Measurements from ENCODE around the gene NEU2. TPM values are rescaled to one million over a fixed set of nuclear protein-coding genes. Genes with fewer than 3 reads are reported as not detected.

Gene NEU2
- total RNA-seq, 3 donors from 2014 or later (not counting 1 experiment from before 2014, with no cell fraction given) = not detected

- Histone ChIP-seq H3K27me3 (ENCODE audit: control insufficient read depth, insufficient read depth, low read length) (no peaks in the 10 kb centered on the region), H3K27ac (ENCODE audit: low read length) (no peak overlapping the region), H3K36me3 (ENCODE audit: control insufficient read depth, insufficient read depth, low read length) (no peaks in the 10 kb centered on the region), H3K9me3 (ENCODE audit: control insufficient read depth, insufficient read depth, low read length) (no peaks in the 10 kb centered on the region), H3K4me3 (ENCODE audit: low read length) (no peak overlapping the region), H3K4me1 (ENCODE audit: control insufficient read depth, insufficient read depth, low read length) (no peaks in the 10 kb centered on the region)
- no peaks in the 10 kb centered on the region for H3K36me3 Mint-ChIP-seq
- ATAC-seq = no peak
- no peaks in the 10 kb centered on the region for H3K9me3 Mint-ChIP-seq
- no peak overlapping the region for H3K4me3 Mint-ChIP-seq
- intact Hi-C loops (cut with micrococcal nuclease) = no loop called here
- no peaks in the 10 kb centered on the region for H3K27me3 Mint-ChIP-seq (ENCODE audit: low read depth in 2 of 2)
- DNase-seq = no peak
- H3K4me1 Mint-ChIP-seq = no peaks in the 10 kb centered on the region
- H3K27ac Mint-ChIP-seq = no peak overlapping the region
- WGBS (ENCODE audit: insufficient coverage) = 92% methylated on average over 9 of the region's 9 CpGs
- TF ChIP-seq CTCF (IDR thresholded peaks at IDR 0.05) = no peak
Measured at GRCh38 chr2:233042549-233042948, 10.1 kb downstream of the NEU2 start.

- H3K36me3 Mint-ChIP-seq = no peaks in the 10 kb centered on the region
- TF ChIP-seq CTCF (IDR thresholded peaks at IDR 0.05) = no peak
- intact Hi-C loops (cut with micrococcal nuclease) = no loop called here
- no peak overlapping the region for H3K27ac ChIP-seq (ENCODE audit: low read length)
- ATAC-seq (no peak), DNase-seq (no peak)
- no peak overlapping the region for H3K4me3 ChIP-seq (ENCODE audit: low read length)
- H3K4me3 Mint-ChIP-seq = no peak overlapping the region
- H3K27ac Mint-ChIP-seq = no peak overlapping the region
- no peaks in the 10 kb centered on the region for H3K9me3 ChIP-seq (ENCODE audit: control insufficient read depth, insufficient read depth, low read length)
- H3K27me3 Mint-ChIP-seq (ENCODE audit: low read depth in 2 of 2) = no peaks in the 10 kb centered on the region
- WGBS (ENCODE audit: insufficient coverage) = 88% methylated on average over 9 of the region's 9 CpGs
- H3K9me3 Mint-ChIP-seq = no peaks in the 10 kb centered on the region
- H3K4me1 Mint-ChIP-seq = peaks cover 15 to 21% of the 10 kb centered on the region in 2 donors
- peaks cover 14% of the 10 kb centered on the region for H3K4me1 ChIP-seq (ENCODE audit: control insufficient read depth, insufficient read depth, low read length)
- no peaks in the 10 kb centered on the region for H3K36me3 ChIP-seq (ENCODE audit: control insufficient read depth, insufficient read depth, low read length)
- no peaks in the 10 kb centered on the region for H3K27me3 ChIP-seq (ENCODE audit: control insufficient read depth, insufficient read depth, low read length)
Measured at GRCh38 chr2:233044974-233045605, 12.6 kb downstream of the NEU2 start.

DNA sequence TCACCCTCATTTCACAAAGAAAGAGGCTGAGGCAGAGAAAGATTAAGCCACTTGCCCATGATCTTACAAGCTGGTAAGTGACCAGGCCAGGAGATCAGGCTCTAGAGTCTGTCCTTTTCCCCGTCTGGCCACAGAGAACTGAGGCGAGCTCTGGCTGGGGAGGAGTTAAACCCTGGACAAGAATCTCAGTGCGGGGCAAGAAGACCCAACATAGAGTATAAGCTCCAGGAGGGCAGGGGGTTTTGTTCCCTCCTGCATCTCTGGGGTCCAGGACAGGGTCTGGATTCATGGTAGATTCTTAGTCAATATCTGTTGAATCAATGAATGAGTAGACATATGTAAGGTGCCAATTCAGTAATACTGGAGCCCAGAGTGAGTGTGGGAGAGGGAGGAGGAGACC is 14.7 kb downstream of the NEU2 start:
- no peaks in the 10 kb centered on the region for H3K27me3 Mint-ChIP-seq (ENCODE audit: low read depth in 2 of 2)
- intact Hi-C loops (cut with micrococcal nuclease) = no loop called here
- 96% methylated on average over 3 of the region's 3 CpGs for WGBS (ENCODE audit: insufficient coverage)
- DNase-seq (no peak), ATAC-seq (no peak)
- H3K4me3 Mint-ChIP-seq = no peak overlapping the region
- H3K4me1 Mint-ChIP-seq = peaks cover 24 to 36% of the 10 kb centered on the region in 2 donors
- Histone ChIP-seq H3K4me3 (ENCODE audit: low read length) (no peak overlapping the region), H3K4me1 (ENCODE audit: control insufficient read depth, insufficient read depth, low read length) (peaks cover 16% of the 10 kb centered on the region), H3K27me3 (ENCODE audit: control insufficient read depth, insufficient read depth, low read length) (no peaks in the 10 kb centered on the region), H3K36me3 (ENCODE audit: control insufficient read depth, insufficient read depth, low read length) (no peaks in the 10 kb centered on the region), H3K9me3 (ENCODE audit: control insufficient read depth, insufficient read depth, low read length) (no peaks in the 10 kb centered on the region), H3K27ac (ENCODE audit: low read length) (no peak overlapping the region)
- no peak overlapping the region for H3K27ac Mint-ChIP-seq
- H3K9me3 Mint-ChIP-seq = no peaks in the 10 kb centered on the region
- H3K36me3 Mint-ChIP-seq = no peaks in the 10 kb centered on the region
- no peak for TF ChIP-seq CTCF (IDR thresholded peaks at IDR 0.05)

- no peak overlapping the region for H3K4me3 ChIP-seq (ENCODE audit: low read length)
- Mint-ChIP-seq H3K4me1 (peaks cover 24 to 36% of the 10 kb centered on the region in 2 donors), H3K9me3 (no peaks in the 10 kb centered on the region), H3K36me3 (no peaks in the 10 kb centered on the region), H3K27ac (no peak overlapping the region), H3K4me3 (no peak overlapping the region), H3K27me3 (ENCODE audit: low read depth in 2 of 2) (no peaks in the 10 kb centered on the region)
- ATAC-seq (no peak), DNase-seq (no peak)
- WGBS (ENCODE audit: insufficient coverage) = 97% methylated on average over 9 of the region's 9 CpGs
- peaks cover 16% of the 10 kb centered on the region for H3K4me1 ChIP-seq (ENCODE audit: control insufficient read depth, insufficient read depth, low read length)
- intact Hi-C loops (cut with micrococcal nuclease) = no loop called here
- H3K27me3 ChIP-seq (ENCODE audit: control insufficient read depth, insufficient read depth, low read length) = no peaks in the 10 kb centered on the region
- no peak overlapping the region for H3K27ac ChIP-seq (ENCODE audit: low read length)
- H3K9me3 ChIP-seq (ENCODE audit: control insufficient read depth, insufficient read depth, low read length) = no peaks in the 10 kb centered on the region
- no peaks in the 10 kb centered on the region for H3K36me3 ChIP-seq (ENCODE audit: control insufficient read depth, insufficient read depth, low read length)
- TF ChIP-seq CTCF (IDR thresholded peaks at IDR 0.05) = no peak
Measured at GRCh38 chr2:233047667-233048066, 15.2 kb downstream of the NEU2 start.
